HG02610 (cell line): ENCODE data around the gene SERHL2.
A peak's percentile ranks its signal among the peaks of the same experiment; 100 is the strongest.
"Not testable (repeated sequence)": the region's sequence is repeated elsewhere in the genome, so short reads cannot be mapped to it uniquely, and the experiment has no call there.

Experiments
- ATAC-seq: cut with Tn5 transposase; IDR thresholded peaks from one replicate; pipeline ENCODE4 v1.9.1; 2021; ENCODE audit warnings: mild to moderate bottlenecking, moderate library complexity; ENCODE audit not compliant: unreplicated experiment

The SERHL2 gene

DNA sequence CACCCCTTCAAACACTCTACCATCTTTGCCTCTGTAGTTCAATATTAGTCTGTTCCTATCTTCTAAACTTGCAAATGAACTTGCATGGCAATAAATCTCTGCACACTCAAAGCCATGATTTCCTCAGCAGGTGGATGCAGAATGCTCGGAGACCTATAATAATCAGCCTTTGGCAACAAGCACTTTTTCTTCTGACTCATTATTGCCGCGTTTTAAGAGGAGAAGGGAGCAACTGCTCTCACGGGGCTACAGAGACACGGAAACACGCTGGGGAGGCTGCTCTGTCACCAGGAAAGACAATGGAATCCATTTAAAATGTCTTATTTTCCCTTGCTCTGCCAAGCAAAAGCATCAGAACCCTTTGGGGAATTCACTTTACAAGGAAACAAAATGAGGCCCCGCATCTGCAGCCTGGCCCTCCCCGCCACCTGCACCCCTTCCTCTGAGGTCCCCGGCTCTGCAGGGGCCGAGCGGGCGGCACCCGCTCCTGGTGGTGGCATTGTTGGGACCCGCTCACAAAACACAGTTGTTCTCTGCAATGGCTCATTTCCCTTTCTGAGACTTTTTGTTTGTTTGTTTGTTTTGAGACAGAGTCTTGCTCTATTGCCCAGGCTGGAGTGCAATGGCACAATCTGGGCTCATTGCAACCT, 18.5 kb upstream of the SERHL2 start:
- ATAC-seq, result not testable (repeated sequence)

DNA sequence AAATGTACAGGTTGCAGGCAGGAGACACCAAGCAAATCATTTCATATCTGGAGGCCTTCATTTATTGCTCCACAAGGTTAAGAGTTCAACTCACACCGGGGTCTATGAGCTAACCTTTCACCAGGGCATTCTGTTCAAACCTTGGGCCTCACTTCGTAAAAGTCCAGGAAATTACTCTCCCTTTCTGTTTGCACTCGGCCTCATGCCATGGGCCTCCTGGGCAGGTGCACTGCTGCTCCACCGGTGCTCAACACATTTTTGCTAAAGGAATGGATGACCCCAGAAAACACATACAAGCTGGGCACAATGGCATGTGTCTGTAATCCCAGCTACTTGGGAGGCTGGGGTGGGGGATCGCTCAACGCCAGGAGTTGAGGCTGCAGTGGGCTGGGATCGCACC, 17.6 kb upstream of the SERHL2 start:
- ATAC-seq, result no peak

DNA sequence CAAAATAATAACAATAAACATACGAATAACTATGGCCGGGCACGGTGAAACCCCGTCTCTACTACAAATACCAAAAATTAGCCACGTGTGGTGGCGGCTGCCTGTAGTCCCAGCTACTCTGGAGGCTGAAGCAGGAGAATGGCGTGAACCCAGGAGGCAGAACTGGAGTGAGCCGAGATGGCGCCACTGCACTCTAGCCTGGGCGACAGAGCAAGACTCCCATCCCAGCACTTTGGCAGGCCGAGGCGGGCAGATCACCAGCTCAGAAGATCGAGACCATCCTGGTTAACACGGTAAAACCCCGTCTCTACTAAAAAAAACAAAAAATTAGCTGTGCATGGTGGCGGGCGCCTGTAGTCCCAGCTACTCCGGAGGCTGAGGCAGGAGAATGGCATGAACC, 17.1 kb upstream of the SERHL2 start:
- ATAC-seq, result not testable (repeated sequence)

DNA sequence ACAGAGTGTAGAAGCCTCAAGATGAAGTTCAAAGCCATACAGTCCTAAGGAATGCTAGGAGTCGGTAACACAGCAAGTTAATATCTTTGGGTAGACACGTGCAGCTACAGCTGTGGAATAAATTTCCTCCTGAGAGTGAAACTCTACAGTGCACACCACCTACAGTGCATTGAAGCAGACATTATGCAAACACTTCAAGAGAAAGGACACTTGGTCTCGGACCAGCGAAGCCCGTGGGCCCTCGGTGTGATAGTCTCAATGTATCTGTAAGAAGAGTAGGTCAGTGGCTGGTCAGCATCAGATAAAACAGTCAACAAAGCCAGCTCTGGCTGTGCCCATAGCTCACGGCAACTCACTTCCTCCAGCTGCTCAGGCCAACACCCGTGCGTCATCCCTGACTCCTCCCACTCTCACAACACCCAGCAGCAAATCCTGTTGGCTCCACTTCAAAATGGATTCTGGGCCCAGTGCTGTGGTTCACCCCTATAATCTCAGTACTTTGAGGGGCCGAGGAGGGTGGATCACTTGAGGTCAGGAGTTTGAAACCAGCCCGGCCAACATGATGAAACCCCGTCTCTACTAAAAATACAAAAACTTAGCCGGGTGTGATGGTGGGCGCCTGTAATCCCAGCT, 16.4 kb upstream of the SERHL2 start:
- ATAC-seq, result peak; percentile 36

DNA sequence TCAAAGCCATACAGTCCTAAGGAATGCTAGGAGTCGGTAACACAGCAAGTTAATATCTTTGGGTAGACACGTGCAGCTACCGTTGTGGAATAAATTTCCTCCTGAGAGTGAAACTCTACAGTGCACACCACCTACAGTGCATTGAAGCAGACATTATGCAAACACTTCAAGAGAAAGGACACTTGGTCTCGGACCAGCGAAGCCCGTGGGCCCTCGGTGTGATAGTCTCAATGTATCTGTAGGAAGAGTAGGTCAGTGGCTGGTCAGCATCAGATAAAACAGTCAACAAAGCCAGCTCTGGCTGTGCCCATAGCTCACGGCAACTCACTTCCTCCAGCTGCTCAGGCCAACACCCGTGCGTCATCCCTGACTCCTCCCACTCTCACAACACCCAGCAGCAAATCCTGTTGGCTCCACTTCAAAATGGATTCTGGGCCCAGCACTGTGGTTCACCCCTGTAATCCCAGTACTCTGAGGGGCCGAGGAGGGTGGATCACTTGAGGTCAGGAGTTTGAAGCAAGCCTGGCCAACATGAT, 14.5 kb upstream of the SERHL2 start:
- not testable (repeated sequence) for ATAC-seq

DNA sequence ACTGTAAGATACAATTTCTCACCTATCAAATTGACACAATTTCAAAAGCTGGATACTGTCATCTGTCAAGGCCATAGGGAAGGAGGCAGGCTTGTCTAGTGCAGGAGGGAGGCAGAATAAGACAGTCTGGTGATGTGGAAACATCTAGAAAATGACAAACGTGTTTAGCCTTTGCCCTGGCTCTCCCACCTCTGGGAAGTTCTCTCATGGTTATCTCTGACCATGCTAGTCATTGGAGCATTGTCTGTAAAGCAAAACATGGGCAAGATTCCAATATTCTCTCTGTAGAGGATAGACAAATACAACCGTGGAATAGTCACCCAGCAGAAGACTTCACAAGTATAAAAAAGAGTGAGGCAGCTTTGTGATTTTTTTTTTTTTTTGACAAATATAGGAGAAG, 9.1 kb upstream of the SERHL2 start:
- no peak for ATAC-seq

DNA sequence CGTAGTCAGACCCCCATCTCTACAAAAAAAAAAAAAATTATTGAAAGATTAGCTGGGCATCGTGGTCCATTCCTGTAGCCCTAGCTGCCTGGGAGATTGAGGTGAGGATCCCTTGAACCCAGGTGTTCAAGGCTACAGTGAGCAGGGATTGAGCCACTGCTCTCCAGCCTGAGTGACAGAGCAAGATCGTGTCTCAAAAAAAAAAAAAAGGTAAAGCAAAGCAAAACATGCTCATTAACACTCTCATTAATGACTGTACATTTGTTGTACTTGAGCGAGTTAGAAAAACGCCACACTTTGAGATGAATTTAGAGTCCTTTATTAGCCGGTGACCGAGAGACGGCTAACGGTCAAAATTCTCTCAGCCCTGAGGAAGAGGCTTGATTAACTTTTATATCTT, 6.2 kb upstream of the SERHL2 start:
- ATAC-seq, result no peak

DNA sequence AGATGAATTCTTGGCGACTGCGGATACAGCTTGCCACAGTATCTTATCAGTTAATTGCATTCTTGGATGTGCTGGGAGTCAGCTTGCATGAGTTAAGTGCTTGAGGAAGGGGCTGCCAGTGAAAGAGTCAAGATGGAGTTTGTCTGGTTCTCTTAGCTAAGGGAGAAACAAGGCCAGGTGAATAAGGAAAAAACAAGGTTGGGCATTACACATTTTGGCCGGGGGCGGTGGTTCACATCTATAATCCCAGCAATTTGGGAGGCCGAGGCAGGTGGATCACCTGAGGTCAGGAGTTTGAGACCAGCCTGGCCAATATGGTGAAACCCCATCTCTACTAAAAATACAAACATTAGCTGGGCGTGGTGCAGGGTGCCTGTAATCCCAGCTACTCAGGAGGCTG, 5.6 kb upstream of the SERHL2 start:
- not testable (repeated sequence) for ATAC-seq

DNA sequence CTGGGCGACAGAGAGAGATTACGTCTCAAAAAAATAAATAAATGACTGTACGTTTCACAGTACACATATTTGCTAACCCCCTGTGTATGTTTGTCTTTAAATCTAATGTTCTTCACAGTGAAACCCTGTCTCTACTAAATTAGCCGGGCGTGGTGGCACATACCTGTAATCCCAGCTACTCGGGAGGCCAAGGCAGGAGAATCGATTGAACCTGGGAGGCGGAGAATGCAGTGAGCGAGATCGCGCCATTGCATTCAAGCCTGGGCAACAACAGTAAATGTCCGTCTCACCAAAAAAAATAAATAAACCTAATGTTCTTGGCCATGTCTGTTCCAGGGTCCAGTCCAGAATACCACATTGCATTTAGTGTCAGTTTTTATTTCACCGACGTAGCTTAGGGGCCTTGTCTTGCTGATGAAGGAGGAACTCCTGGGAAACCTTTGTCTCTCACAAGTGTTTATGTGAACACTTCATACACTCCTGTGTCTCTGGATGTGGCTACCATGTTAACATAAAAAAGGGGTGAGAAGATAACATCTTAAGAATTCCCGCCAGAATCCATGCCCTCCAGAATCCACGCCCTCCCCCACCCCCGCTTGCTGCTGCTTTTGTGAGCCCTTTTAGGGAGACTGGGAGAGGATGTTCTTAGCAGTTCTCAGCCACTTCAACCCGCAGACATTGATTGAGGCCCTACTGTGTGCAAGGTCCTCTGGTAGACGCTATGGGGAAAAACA, 5.0 kb upstream of the SERHL2 start:
- ATAC-seq, result no peak

DNA sequence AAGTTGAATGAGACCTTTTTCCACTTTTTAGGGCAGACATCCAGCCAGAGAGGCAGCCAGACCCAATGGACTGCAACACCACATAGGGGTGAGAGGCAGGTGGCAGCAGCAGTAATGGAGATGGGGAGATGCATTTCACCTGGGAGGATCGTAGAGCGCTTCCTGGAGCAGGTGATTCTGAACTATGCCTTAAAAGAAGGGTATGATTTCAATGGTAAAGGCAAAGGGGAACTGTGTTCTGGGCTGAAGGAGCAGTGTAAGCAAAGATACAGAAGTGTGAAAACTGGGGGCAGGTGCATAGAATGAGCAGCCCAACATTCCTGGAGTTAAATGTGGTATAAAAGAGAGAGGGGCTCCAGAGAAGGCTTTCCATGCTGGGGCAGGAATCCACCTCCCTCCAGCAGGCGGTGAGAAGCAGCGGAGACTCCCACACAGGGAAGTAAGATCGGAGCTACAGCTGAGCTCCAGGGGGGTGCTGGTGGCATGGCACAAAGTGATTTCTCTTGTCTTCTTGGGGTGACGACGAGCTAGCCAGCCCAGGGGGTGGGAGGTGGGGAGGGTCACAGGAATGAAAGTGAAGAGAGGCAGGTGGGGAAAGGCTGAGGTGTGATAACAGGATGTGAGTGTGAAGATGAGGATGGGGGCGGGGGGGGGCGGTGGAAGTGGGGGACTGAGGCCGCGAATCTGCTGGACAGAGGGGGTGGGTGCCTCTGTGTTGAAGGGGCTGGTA, 4.3 kb upstream of the SERHL2 start:
- no peak for ATAC-seq

DNA sequence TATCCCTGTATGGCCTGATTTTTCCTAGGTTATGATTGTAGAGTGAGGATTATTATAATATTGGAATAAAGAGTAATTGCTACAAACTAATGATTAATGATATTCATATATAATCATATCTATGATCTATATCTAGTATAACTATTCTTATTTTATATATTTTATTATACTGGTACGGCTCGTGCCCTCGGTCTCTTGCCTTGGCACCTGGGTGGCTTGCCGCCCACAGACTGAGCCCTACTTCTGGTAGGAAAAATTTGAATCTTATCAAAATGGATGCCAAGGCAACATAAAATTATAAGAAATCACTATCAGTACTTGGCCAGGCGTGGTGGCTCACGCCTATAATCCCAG, 1.5 kb upstream of the SERHL2 start:
- not testable (repeated sequence) for ATAC-seq

DNA sequence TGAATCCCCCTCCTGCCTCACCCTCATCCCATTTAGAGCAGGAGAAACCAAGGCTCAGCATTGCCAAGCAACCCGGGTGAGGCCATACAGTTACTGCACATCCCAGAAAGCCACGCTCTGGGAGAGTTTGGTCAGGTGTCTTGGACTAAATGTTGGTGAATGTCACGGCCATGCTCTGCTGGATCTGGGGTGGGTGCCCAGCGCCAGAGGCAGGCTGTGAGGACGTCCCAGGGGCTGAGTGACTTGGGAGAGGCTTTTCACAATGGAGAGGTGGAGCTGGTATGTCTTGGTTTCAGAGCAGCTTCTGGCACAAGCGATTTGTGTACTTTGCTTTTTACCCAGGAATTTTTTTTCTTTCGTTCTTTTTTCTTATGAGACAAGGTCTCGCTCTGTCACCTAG, 6.6 kb downstream of the SERHL2 start:
- ATAC-seq, result no peak

DNA sequence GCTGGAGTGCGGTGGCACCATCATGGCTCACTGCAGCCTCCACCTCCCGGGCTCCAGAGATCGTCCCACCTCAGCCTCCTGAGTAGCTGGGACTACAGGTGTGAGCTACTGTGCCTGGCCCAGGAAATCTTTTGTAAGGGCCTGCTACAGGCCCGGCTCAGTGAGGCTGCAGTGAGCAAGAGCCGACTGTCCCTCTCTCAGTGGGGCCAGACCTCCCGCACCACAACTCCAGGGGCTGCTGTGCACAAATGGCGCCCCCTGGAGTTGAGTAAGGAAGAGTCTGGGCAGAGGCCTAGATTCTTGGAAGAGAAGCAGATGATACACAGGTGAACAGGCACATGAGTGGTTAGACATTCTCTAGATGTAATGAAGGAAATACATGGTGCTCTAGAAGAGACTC, 7.0 kb downstream of the SERHL2 start:
- no peak for ATAC-seq

DNA sequence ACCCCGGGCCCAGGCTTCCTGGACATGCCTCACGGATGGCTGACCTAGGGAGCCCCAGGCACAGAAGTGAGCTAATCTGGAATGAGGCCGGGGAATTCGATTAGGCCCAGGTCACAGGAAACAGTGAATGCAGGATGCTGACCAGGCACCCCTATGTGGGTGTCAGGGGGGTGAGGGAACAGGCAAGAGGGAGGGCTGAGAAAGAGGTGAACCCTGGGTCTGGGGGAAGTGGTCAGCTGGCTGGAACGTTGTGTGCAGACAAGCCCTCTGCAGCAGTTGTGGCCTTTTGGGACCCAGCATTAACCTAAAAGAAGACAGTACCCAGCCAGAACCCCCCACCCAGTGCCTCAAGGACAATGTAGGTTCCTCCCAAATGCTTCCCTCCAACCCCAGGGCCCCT, 8.1 kb downstream of the SERHL2 start:
- no peak for ATAC-seq

DNA sequence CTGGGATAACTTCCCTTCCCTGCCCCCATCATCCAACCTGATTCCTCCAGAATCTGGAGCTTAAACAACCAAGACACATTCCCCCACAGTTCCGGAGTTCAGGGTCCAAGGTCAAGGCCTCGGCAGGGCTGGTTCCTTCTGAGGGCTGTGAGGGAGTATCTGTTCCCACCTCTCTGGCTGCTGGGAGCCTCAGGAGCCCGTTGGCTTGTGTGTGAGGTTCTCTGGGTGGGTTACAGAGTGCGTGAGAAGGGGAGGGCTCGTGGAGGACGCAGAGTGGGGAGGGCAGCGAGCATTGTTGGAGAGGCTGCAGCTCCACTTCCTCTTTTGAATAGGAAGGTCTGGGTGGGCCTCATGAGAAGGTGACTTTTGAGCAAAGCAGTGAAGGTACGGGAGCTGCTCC, 8.5 kb downstream of the SERHL2 start:
- no peak for ATAC-seq

DNA sequence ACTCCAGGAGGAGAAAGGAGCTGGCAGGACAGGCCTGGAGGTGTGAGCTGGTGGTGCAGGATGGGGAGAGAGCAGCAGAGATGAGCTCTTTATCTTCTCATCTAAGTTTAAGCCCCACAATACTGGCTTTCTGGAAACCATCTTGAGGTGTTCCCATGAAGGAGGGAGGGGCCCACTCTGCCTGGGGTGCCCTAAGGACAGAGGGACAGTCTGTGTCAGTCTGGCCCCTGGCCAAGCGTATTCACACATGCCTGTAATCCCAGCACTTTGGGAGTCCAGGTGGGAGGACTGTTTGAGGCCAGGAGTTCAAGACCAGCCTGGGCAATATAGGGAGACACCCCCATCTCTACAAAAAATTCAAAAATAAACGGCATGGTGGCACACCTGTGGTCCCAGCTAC, 8.9 kb downstream of the SERHL2 start:
- no peak for ATAC-seq

DNA sequence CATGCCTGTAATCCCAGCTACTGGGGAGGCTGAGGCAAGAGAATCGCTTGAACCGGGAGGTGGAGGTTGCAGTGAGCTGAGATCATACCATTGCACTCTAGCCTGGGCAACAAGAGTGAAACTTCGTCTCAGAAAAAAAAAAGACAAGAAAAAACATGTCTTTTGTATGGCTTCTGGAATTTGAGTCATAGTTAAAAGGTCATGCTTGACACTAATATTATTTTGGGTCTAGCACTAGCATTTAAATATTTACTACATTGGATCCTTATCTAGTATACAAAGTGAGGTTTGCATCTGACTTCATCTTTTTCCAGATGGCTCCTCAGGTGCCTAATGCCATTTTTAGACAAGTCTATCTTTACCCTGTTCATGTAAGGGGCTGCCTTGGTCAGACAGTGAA, 10.2 kb downstream of the SERHL2 start:
- not testable (repeated sequence) for ATAC-seq

DNA sequence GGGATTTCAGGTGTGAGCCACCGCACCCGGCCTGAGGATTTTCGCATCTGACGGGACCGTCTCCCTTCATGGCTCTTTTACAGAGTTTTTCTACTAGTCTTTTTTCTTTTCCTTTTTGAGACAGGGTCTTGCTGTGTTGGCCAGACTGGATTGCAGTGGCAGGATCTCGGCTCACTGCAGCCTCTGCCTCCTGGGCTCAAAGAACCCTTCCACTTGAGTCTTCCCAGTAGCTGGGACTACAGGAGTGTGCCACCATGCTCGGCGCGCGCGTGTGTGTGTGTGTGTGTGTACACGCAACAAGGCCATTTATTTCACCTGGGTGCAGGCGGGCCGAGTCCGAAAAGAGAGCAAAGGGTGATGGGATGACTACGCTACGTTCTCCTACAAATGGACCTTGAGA, 10.9 kb downstream of the SERHL2 start:
- no peak for ATAC-seq

DNA sequence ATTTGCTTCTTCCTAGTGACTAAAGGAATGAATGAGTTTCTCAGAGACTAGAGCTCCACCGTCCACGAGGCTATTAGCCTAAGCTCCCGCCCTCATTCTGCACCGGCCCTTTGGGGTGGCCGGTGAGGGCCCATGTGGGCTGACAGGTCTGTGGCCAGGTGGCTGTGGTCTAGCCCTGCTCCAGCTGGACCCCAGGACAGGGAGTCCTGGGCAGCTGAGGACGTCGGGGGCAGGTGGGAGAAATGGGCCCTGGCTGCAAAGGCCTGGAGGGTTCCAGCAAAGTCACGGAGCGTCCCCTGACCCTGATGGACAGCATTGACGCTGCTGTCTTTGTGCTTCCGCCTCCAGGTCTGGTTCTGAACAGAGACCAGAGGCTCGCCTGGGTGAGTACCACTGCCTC, 12.2 kb downstream of the SERHL2 start:
- no peak for ATAC-seq

DNA sequence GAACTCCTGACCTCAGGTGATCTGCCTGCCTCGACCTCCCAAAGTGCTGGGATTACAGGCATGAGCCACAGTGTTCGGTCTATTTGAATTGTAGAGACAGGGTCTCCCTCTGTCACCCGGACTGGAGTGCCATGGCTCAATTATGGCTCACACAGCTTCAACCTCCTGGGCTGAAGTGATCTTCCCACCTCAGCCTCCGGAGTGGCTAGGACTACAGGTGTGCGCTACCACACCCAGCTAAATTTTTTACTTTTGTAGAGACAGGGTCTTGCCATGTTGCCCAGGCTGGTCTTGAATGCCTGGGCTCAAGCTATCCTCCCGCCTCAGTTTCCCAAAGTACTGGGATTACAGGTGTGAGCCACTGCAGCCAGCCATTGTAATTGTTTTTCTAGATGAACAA, 14.2 kb downstream of the SERHL2 start:
- not testable (repeated sequence) for ATAC-seq

DNA sequence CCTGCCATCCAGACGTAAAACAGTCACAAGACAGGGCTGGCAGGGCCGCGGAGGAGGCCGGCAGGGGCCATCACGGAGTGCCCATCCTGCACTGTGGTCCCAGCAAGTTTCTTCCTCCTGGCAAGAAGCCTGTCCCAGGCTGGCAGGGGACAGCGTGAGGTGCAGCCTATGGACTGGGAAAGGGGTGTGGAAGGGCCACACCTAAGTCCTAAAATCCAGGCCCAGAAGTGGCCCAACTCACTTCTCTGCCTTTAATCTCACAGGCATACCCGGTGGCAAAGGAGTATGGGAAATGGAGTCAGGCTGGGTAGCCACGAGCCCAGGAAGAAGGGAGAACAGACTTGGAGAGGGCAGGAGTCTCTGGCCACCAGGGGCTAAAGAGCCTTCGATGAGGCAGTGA, 16.8 kb downstream of the SERHL2 start:
- not testable (repeated sequence) for ATAC-seq
